HEK293T (cell line): Measurements from ENCODE around the gene UNC45A.

ENCODE experiments used
- CTCF ChIA-PET: fragments of 350-600 bp; formaldehyde crosslinking; extraction: SDS; loops from one replicate; lab custom pipeline; 2021; ENCODE audit warnings: antibody characterized with exemption, inconsistent platforms; lab: Yijun Ruan, JAX
- POLR2A ChIA-PET: fragments of 350-600 bp; formaldehyde crosslinking; extraction: SDS; loops from one replicate; lab custom pipeline; 2020; ENCODE audit warnings: antibody characterized with exemption, inconsistent platforms; lab: Yijun Ruan, JAX
- DNase-seq: peaks from one replicate; pipeline ENCODE4 v3.0.0; 2012; ENCODE audit warnings: mixed read lengths; ENCODE audit errors: extremely low spot score
- ARNT ChIP-seq: fragments of 450-650 bp; IDR thresholded peaks from 2 replicates; pipeline ENCODE4 v1.6.1; 2017; ENCODE audit warnings: mild to moderate bottlenecking
- BHLHE40 ChIP-seq: fragments of 450-650 bp; IDR thresholded peaks from 2 replicates; pipeline ENCODE4 v1.6.1; 2016; ENCODE audit warnings: mild to moderate bottlenecking, moderate library complexity, borderline replicate concordance
- CTBP1 ChIP-seq: fragments of 450-650 bp; IDR thresholded peaks from 2 replicates; pipeline ENCODE4 v1.6.1; 2016; ENCODE audit warnings: borderline replicate concordance
- ELF4 ChIP-seq: fragments of 450-650 bp; IDR thresholded peaks from 2 replicates; pipeline ENCODE4 v1.6.1; 2017; ENCODE audit warnings: antibody characterized with exemption
- FOXA1 ChIP-seq: fragments of 450-650 bp; IDR thresholded peaks from 2 replicates; pipeline ENCODE4 v1.6.1; 2016; ENCODE audit warnings: mild to moderate bottlenecking
- FOXK2 ChIP-seq: fragments of 450-650 bp; IDR thresholded peaks from 2 replicates; pipeline ENCODE4 v1.6.1; 2016; ENCODE audit warnings: mild to moderate bottlenecking
- FOXM1 ChIP-seq: fragments of 450-650 bp; IDR thresholded peaks from 2 replicates; pipeline ENCODE4 v1.6.1; 2017; ENCODE audit warnings: mild to moderate bottlenecking, borderline replicate concordance
- HDGF ChIP-seq: fragments of 450-650 bp; IDR thresholded peaks from 2 replicates; pipeline ENCODE4 v1.6.1; 2017; ENCODE audit warnings: antibody characterized with exemption, borderline replicate concordance
- L3MBTL2 ChIP-seq: fragments of 450-650 bp; conservative IDR thresholded peaks from 2 replicates; pipeline ENCODE4 v1.6.1; 2016; ENCODE audit warnings: mild to moderate bottlenecking
- LEF1 ChIP-seq: fragments of 450-650 bp; IDR thresholded peaks from 2 replicates; pipeline ENCODE4 v1.6.1; 2017; ENCODE audit warnings: mild to moderate bottlenecking, borderline replicate concordance
- NFRKB ChIP-seq: fragments of 450-650 bp; IDR thresholded peaks from 2 replicates; pipeline ENCODE4 v1.6.1; 2016; ENCODE audit warnings: mild to moderate bottlenecking, moderate library complexity
- PKNOX1 ChIP-seq: fragments of 450-650 bp; IDR thresholded peaks from 2 replicates; pipeline ENCODE4 v1.6.1; 2016
- SP1 ChIP-seq: fragments of 450-650 bp; IDR thresholded peaks from 2 replicates; pipeline ENCODE4 v1.6.1; 2017
- SUZ12 ChIP-seq: fragments of 450-650 bp; IDR thresholded peaks from 2 replicates; pipeline ENCODE4 v1.6.1; 2016; ENCODE audit warnings: mild to moderate bottlenecking
- TARDBP ChIP-seq: fragments of 450-650 bp; IDR thresholded peaks from 2 replicates; pipeline ENCODE4 v1.6.1; 2016
- ZNF384 ChIP-seq: fragments of 450-650 bp; IDR thresholded peaks from 2 replicates; pipeline ENCODE4 v1.6.1; 2016

UNC45A gene

GRCh38 chr15:90930861-90931574 is 4.1 kb upstream of the UNC45A start:
- ChIA-PET POLR2A (interaction anchor here (0.6 to 8.2 kb wide), 24 partner anchors 9 to 638 kb away, joined by 3 to 142 read pairs (median 5); partner anchors contain the start of genes BLM, MAN2A2, PRC1 and RCCD1), CTCF (interaction anchor here (0.6 to 6.9 kb wide), 13 partner anchors 7 to 214 kb away, joined by 3 to 77 read pairs (median 13); partner anchors contain the start of genes BLM, MAN2A2 and RCCD1)
- no peak for DNase-seq
- TF ChIP-seq FOXM1, result no peak
- TF ChIP-seq ZNF384, result no peak
- TF ChIP-seq PKNOX1, result no peak
- no peak for TF ChIP-seq TARDBP
- TF ChIP-seq SP1, result no peak
- no peak for TF ChIP-seq LEF1
- no peak for TF ChIP-seq HDGF
- TF ChIP-seq SUZ12, result no peak
- no peak for TF ChIP-seq ARNT
- no peak for TF ChIP-seq CTBP1
- TF ChIP-seq NFRKB, result no peak

DNA sequence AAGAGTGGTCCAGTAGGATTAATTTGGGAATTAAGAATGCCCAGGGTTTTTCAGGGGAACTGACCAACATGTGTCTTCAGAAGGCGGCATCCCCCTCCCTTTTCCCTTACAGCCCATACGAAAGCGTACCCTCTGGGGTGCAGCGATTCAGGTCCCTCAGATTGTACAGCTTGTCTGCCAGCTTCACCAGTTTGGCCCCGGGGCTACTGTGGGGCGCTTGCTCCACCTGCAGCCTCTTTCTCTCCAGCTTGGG is 3.6 kb upstream of the UNC45A start:
- TF ChIP-seq FOXK2 (no peak), FOXA1 (no peak), LEF1 (no peak), ELF4 (no peak), PKNOX1 (no peak), HDGF (no peak), SP1 (no peak), L3MBTL2 (no peak), BHLHE40 (no peak), ARNT (no peak), NFRKB (no peak), SUZ12 (no peak), FOXM1 (no peak), ZNF384 (no peak), TARDBP (no peak), CTBP1 (no peak)
- POLR2A ChIA-PET, result interaction anchor here (0.6 to 8.2 kb wide), 25 partner anchors 10 to 639 kb away, joined by 3 to 142 read pairs (median 4); partner anchors contain the start of genes BLM, MAN2A2, PRC1 and RCCD1
- DNase-seq, result no peak
- CTCF ChIA-PET, result interaction anchor here (0.6 to 6.9 kb wide), 14 partner anchors 8 to 215 kb away, joined by 3 to 77 read pairs (median 13); partner anchors contain the start of genes BLM, MAN2A2 and RCCD1

GRCh38 chr15:90931828-90932659 is 3.0 kb upstream of the UNC45A start, which contains the start of gene HDDC3:
Gene HDDC3, minus strand, starts transcription at chr15:90932549. Its CDS starts 9 bp downstream, at chr15:90932540.
- no peak for TF ChIP-seq ZNF384
- 0 out of 2 replicates have a peak, but pooled peaks have one; percentile 35 for TF ChIP-seq ELF4
- TF ChIP-seq CTBP1, result peak; percentile 63; the same call in 1 of the 2 replicates
- peak; percentile 54 for TF ChIP-seq L3MBTL2
- peak; percentile 90 for DNase-seq
- ChIA-PET CTCF (interaction anchor here (0.6 to 6.9 kb wide), 21 partner anchors 8 to 341 kb away, joined by 3 to 77 read pairs (median 8); partner anchors contain the start of genes BLM, MAN2A2 and RCCD1), POLR2A (interaction anchor here (0.6 to 8.2 kb wide), 32 partner anchors 10 to 639 kb away, joined by 3 to 142 read pairs (median 4); partner anchors contain the start of genes BLM, MAN2A2, PRC1 and RCCD1)

- CTCF ChIA-PET, result interaction anchor here (0.5 to 6.9 kb wide), 22 partner anchors 8 to 941 kb away, joined by 3 to 77 read pairs (median 8); partner anchors contain the start of genes BLM, MAN2A2 and RCCD1
- POLR2A ChIA-PET, result interaction anchor here (0.6 to 8.2 kb wide), 18 partner anchors 10 to 314 kb away, joined by 3 to 142 read pairs (median 4); partner anchors contain the start of genes MAN2A2, PRC1, RCCD1 and VPS33B
- no peak for TF ChIP-seq HDGF
- DNase-seq, result no peak
Observed at GRCh38 chr15:90932660-90932991, 2.5 kb upstream of the UNC45A start.

DNA sequence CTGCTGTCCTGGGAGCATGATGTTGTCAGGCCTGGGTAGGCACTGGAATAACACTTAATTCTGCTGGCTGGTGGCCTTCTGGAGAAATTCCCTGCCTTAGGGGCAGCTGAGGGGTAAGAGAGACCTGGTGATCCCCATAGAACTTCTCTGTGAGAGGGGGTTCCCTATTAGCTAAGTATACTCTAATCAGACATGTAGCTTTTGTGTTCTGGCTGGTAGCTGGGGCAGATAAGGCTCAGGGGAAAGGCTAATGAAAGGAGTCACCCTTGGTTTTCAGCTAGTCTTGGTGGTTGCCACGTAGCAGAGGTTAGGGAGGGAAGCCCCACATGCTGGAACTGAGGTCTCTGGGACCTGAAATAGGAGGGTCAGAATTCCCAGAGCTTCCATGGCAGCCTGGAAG is 1.8 kb upstream of the UNC45A start:
- DNase-seq, result no peak
- TF ChIP-seq SUZ12, result no peak
- no peak for TF ChIP-seq ZNF384
- no peak for TF ChIP-seq ARNT
- no peak for TF ChIP-seq BHLHE40
- no peak for TF ChIP-seq PKNOX1
- no peak for TF ChIP-seq LEF1
- TF ChIP-seq FOXM1, result no peak
- TF ChIP-seq L3MBTL2, result no peak
- no peak for TF ChIP-seq FOXA1
- no peak for TF ChIP-seq ELF4
- CTCF ChIA-PET, result interaction anchor here (0.5 to 6.9 kb wide), 21 partner anchors 9 to 940 kb away, joined by 3 to 77 read pairs (median 7); partner anchors contain the start of genes MAN2A2 and RCCD1
- POLR2A ChIA-PET, result interaction anchor here (1.4 to 8.2 kb wide), 11 partner anchors 10 to 115 kb away, joined by 4 to 142 read pairs (median 15); partner anchors contain the start of genes MAN2A2, PRC1 and RCCD1
